ENCODE measurements around the gene TOR3A.

DNA sequence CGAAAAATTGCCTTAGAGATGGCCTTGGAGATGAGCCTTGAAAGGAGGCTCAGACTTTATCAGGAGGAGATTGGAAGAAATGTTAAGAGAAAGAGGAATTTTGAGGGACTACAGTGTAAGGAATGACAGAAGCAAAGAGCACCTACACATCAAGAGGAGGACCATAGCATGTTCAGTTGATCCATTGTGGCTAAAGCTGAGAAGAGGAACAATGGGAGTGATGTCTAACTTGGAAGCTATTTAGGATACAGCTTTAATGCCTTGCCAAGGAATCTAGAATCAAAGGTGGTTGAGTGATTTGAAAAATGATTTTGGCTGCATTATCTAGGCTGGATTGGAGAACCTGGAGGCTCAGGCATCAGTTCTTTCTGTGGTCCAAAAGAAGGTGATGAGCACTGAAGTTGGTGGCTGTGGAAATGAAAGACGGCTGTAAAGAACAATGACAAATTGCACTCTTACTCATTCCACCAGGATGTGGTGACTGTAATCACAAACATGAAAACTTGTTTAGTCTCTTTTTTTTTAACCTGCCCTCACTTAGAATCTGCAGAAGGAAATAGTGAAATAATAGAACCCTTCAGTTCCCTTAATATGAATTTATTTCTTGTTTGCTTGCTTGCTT, 44.9 kb upstream of the TOR3A start:
- TF ChIP-seq, protein P1, sequence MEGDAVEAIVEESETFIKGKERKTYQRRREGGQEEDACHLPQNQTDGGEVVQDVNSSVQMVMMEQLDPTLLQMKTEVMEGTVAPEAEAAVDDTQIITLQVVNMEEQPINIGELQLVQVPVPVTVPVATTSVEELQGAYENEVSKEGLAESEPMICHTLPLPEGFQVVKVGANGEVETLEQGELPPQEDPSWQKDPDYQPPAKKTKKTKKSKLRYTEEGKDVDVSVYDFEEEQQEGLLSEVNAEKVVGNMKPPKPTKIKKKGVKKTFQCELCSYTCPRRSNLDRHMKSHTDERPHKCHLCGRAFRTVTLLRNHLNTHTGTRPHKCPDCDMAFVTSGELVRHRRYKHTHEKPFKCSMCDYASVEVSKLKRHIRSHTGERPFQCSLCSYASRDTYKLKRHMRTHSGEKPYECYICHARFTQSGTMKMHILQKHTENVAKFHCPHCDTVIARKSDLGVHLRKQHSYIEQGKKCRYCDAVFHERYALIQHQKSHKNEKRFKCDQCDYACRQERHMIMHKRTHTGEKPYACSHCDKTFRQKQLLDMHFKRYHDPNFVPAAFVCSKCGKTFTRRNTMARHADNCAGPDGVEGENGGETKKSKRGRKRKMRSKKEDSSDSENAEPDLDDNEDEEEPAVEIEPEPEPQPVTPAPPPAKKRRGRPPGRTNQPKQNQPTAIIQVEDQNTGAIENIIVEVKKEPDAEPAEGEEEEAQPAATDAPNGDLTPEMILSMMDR (IDR thresholded peaks at IDR 0.05) = no peak
- no peak for TF ChIP-seq POLR2A (IDR thresholded peaks at IDR 0.05)

All from testis (tissue), 2 donors.